HG03064 (cell line): ENCODE data around the gene ACAA2.

Source experiments
- ATAC-seq: cut with Tn5 transposase; IDR thresholded peaks from one replicate; pipeline ENCODE4 v1.9.1; 2021; ENCODE audit warnings: low read depth; ENCODE audit not compliant: unreplicated experiment

ACAA2 gene

DNA sequence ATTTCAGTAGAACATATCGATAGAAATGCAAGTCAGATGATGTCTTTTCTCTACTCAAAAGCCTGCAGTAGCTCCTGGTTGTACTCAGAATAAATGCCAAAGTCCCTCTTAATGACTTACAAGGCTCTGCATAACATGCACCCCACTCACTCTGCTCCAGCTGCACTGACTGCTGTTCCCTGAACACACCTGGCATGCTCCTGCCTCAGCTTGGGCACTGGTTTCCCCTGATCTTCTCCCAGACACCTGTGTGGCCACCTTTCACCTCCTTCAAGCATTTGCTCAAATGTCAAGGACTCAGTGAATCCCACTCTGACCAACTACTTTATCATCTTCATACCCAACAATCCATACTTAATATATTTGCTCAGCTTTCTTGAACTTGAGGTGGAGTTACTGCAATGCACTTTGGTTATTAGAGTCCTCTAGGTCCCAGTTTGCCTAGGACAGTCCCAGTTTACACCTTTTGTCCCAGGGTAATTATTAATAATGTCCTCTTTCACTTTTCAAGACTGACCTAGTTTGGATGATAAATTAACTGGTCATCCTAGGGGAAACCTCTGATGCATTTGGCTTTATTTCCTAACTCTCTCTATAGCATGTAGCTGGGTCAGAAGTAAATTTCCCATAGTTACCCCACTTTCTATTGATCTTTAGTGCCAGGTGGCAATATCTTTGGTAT, 44.1 kb downstream of the ACAA2 start:
- ATAC-seq: no peak

DNA sequence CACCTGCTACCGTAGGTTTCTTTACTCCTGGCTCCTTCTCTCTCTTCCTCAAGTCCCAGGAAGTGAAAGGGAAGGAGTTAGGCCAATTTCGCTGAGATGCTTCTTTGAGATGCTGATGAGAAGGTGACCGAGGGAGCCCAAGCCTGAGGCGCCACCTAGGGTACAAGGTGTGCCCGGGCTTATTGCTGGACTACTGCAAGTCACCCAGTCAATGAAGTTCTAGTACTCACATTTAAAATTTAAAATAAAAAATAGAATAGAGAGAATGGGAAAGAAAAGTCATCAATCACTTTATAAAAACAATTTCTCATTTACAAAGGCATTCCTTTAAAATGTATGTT, 45.3 kb downstream of the ACAA2 start:
- ATAC-seq: no peak

DNA sequence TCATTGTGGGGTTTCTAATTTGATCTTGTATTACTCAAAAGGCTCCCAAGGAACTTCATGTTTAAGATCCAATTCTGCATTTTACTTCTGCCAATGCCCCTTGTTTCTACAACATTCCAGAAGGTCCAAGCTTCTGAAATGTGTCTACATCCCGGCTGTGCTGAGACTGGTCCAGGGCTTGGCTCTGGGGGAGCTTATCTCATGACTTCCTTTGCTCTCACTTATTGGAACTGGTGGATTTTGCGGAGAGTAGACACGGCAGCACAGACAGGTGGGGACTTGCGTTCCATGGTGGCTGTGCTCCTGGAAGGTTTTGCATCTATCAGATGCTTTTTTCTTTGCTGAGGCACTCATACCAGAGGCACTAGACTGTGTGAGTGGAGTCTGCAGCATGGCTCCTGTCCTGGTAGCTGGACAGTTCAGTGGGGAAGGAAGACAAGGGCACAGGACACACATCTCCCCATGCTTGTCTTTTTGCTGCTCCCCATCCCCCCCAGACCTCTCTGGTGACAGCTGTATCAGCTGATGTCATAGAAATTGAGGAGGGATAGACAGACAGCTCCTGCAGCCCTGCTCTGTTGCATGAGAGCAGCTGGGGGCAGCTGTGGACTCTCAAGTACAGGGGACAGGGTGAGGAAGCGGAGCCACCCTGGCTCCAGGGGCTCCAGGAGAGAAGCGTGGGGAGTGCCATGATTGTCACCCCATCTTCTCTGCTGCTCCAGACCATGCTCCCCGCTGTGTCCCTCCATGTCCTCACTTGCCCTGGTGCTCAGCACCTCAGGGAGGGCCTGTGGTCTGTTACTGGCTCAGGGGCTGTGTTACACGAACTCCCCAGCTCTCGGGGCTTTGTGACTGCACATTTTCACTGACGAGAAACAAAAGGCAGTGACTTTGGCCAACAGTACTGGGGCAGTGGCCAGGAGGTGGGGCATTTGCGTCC, 46.0 kb downstream of the ACAA2 start:
- no peak for ATAC-seq

DNA sequence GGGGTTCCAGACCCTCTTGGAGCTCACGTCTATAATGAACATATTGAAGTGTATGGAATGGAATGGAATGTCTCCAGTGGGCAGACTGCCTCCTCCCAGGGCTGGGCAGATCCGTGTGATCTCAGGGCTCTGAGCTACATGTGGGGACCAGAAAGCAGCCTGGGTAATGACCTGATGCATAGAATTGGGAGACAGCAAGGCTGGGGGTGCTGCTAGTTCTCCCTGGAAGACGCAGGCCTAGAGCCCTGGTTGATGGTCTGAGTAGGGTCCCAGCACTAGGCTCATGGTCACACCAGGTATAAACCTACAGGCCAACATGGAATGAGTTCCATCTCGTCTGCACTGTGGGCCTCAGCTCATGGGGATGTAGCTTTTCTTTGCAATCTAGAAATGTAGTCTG, 46.7 kb downstream of the ACAA2 start:
- ATAC-seq: no peak

DNA sequence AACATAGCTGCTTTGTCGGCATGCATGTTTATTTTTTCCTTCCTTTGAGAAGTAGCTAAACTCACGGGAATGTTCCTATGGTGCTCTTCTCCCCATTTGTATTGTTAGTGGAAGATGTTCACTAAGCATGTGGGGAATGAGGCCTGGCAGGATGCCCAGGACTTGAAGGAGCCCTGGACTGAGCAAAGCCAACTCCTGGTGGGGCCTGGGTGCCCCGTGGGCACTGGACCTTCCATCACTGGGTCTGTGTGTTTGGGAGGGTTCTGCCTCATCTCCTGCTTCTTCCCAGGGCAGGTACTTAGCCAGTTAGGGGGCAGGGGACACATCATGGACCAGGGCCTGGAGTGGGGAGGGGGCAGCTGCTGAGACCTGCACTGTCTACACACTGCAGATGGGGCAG, 49.3 kb downstream of the ACAA2 start:
- ATAC-seq: no peak

DNA sequence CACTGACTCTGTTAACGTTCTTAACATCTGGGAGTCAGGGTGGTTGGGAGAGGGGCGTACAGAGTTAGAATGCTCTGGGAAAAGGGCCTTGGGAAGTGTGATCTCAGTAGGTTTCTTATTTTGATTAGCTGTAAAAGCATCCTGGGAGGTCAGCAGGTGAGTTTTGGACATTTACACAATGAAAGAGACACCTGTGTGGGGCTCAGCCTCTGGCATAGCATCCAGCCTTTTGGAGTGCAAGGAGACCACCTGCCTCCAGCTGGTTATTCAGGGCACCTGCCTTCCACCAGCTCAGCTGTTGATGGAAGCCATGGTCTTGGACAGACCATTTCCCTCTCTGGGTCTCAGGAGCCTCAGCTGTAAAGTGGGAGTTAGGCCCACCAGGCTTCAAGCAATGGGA, 49.7 kb downstream of the ACAA2 start:
- no peak for ATAC-seq

DNA sequence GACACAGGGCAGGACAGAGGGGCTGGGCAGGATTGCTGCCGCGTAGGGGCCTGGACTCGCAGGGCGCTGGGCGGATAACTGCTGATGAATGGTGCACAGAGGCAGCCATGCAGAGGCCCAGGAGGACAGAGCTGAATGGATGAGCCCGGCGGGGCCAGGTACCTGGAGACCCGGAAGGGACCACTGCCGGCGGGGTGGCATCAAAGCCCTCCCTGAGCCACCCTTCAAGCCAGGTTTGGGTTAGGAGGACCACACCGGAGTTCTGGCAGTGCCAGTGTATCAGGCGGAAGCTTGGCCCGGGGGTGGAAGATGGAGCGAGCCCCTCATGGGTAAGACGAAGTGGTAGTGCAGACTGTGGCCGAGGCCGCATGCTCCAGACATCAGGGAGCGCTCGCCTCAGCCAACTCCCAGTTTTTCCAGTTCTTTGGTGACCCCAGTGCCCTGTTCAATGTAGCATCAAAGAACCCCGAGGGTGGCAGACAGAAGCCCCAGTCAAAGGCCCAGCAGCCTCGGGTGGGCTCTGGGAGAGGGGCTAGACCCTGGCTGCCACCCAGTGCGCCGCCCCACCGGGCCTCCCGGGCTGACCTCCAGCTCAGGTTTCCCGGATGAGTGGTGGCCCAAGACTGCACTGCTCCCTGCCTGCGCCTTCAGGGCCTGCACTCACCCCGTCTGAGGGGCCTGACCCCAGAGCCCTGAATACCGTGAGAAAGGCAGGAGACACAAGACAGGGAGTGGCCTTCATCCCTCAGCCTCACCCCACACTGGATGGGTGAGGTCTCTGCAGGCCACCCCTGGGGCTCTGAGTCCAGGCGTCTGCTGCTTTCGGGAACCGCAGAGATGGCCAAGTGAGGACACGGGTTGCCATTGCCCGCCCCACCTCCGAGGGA, 50.9 kb downstream of the ACAA2 start:
- no peak for ATAC-seq

DNA sequence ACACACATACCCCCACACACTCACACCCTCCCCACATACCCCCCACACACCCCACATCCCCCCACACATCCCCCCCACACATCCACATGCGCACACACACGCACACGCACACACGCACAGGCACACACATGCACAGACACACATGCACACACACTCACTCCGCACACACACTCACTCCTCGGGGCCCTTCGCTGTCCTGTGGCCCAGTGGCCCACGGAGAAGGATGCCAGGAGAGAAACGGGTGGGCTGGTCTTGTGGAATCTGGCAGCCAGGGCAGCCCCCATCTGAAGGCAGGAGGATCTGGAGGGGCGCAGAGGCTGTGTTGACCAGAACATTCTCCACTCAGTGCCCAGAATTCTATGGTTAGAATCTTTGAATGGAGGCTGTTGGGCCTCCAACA, 51.6 kb downstream of the ACAA2 start:
- no peak for ATAC-seq

DNA sequence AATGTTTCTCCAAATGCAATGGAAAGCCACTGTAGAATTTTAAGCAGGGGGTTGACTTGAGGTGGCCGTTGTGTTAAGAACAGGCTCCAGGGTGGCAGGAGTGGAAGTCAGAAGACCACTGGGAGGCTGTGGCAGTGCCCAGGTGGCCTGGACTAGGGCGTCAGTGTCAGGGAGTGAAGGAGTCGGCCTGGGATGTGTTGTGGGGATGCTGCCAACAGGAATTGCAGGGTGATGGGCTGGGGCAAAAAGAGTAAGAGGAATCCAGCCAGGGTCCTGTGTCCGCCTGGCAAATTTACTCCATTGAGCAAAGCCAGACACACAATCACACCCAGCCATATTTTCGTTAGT, 55.1 kb downstream of the ACAA2 start:
- ATAC-seq: no peak

DNA sequence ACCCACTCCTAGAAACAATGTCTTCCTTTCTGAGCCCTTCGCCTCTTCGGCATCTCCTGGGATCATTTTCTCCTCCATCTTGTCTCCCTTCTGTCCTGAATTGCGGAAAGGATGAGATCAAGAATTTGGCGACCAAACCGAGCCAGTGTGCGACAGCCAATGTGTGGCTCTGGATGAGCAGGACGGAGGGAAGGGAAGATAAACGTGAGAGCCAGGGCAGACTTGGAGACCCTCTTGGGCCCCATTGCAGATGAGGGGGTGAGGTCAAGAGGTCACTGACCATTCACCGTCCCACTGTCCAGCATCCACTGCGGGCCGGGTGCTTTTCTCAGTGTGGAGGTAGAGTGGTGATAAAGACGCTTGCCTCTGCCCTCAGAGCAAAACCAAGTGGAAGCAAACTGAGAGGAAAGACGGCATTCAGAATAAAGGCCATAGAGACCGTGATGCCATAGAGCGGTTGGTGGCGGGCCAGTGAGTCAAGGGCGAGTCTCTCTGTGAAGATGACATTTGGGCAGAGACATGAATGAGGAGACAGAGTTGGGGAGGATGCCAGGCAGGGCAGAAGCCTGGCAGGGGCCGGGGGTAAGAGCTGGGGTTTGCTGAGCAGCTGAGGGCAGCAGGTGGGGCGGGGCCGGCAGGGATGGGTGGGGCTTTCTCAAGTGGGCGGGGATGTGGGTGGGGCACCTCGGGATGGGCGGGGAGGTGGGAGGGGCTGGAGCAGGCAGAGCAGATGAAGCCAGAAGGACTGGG, 55.6 kb downstream of the ACAA2 start:
- no peak for ATAC-seq

DNA sequence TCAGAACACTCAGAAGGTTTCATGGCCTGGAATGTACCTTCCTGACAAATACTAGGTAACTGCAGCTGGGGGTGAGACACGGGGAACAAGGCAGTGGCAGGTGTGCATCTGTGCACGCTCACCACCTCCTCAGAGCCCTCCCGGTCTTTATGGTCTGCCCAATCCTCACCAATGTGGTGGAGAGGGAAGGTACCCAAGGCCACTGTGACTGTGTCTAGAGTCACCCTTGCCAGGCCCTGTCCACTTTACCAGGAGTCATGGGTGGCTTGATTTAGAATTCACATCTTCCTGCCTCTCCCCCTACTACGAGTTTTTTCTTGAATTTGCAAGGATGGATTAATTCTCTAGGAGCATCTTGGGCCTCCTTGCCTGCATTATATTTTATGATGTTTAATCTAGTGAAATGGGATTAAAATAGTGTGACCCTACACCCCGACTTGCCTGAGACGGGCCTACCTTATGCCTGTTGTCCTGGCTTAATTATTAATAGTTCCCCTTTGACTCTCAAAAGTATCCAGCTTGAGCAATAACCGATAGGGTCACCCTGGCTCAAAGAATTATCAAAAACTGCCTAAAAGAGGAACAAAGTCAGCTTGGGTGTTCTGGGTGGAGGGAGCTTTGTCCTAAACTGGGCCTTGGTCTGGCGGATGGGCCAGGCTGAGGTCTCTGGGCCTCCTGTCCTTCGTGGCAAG, 56.5 kb downstream of the ACAA2 start:
- ATAC-seq: no peak

DNA sequence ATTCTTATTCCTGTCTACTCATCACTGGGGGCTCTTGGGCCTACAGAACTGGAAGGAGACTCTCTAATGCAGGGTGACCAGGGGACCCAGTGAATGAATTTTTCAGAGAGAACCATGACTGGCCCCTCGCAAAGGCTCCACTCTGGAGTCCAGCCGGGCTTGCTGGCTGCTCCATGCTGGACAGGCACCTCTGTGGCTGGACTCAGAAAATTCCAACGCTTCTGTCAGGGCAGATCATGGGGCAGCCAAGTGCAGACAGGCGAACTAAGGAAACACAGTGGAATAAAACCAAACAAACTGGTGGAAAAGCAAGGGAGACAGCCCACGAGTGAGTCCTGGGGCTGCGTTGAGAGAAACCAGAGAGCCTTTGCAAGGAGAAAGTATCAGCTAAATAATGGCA, 57.2 kb downstream of the ACAA2 start:
- ATAC-seq: no peak

DNA sequence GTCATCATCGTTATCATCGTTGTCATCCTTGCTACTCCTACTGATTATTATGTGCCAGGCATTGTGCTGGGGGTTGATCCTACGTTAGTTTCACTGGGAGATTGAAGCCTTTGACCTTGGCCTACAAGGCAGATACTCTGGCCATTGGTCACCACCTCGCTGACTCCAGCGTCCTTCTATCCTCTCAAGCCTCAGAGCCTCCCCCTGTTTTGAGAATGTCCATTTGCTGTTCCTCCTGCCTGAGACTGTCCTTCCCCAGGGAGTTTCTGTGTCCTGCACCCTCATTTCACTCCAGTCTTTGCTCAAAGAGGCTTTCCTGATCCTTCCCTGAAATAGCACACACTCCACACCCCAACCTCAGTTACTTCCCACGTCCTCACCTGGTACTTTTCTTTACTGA, 57.8 kb downstream of the ACAA2 start:
- no peak for ATAC-seq

DNA sequence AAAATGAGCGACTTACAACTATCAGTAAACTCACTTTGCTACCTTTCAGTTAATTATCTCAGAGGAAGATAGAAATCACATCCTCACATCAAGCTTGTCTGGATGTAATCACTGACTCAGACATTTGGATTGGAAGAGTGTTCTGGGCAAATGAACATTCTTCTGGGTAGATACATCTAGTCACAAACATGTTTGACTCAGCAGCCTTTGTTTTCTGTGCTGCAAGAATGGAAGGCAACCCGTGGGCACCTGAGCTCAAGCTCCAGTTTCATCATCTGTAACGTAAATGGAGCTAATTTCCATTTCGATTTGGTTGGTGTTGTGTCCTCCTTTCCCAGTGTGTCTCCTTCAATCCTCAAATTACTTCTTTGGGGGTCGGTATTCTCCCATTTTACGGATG, 58.5 kb downstream of the ACAA2 start:
- no peak for ATAC-seq

DNA sequence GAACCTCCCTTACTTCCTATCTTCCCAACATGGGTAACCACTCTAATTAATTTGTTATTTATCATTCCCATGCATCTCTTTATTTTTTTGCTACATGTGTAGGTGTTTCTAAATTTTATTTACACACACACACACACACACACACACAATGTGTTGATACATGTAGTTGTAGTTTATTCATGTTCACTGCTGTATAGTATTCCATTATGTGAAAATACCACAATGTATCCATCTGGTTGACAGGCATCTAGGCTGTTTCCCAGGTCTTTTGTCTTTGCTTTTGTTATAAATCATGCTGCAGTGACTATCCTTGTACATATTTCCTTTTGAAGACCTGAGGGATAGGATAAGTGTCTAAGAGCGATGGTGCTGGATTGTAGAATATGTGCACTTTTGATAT, 59.7 kb downstream of the ACAA2 start:
- no peak for ATAC-seq

DNA sequence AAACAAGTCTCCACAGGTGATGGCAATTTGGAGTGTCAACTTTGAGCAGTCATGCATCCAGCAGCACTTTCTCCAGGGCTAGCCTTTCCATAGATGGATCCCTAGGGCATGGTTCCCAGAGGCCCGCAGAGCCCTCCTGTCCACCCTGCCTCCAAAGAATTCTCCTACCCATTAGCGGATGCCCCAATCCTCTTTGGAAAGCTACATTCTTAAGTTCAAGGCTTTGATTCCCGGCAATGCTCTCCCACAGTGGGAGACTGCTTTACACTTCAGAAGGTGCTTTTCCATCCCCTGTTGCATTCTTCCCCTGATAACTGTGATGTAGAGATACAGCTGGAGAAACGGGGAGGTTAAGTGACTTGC, 61.3 kb downstream of the ACAA2 start:
- no peak for ATAC-seq

DNA sequence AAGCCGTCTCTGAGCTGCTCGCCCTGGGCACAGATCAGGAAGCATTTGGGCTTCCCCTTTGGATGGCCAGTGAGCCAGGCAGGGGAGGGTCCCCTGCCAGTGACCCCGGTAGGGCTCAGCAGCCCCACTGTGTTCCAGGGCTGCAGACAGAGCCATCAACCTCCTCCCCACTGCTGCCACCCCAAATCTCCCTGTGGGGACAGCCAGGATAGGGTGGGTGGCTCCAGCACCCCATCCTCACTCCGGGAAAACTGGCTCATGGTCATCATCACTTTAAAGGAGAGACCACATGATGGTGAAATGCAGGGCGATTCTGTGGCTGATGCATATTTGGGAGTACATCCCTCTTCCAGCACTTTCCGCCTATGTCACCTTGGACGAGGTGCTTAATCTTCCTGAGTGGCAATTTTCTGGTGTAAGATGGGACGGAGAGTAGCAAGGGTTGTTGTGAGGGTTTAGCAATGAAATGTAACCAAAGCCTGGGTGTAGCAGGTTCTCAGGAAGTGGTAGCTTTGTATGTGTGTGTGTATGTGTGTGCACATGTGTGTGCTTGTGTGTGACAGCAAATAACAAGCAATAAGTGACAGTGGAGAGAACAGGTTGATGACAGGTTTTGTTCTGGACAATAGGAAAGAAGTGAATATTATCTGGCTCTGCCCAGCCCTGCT, 61.8 kb downstream of the ACAA2 start:
- ATAC-seq: no peak

DNA sequence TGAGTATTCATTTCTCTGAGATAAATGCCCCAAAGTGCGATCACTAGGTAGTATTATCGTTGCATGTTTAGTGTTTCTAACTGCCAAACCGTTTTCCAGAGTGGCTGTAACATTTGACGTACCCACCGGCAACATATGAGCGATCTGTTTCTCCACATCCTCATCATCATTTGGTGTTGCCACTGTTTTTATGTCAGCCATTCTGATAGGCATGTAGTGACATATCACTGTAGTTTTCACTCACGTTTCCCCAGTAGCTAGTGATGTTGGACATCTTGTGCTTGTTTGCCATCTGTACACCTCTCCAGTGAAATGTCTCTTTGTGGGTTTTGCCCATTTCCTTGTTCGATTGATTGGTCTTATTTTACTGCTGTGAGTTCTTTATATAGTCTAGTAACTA, 63.8 kb downstream of the ACAA2 start:
- no peak for ATAC-seq

DNA sequence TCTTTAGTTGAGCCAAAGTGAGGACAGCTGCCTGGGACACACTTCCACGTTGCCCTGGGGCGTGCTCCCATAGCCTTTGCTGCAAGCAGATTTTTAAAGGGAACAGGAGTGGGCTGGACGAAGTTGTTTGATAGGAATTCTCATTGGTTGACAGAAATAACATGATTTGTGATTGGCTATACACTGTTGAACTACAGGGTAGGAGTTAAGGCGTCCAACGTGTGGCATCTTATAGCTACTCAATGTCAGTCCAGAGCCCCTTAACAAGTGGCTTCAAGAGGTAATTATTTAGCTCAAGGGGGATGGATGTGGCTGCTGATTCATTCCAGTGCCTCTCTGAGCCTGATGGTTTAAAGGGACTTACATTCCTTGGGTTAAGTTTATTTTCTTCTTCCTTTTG, 65.5 kb downstream of the ACAA2 start:
- no peak for ATAC-seq
